ENCODE measurements around the gene DENND1B.
"Not testable (repeated sequence)": the region's sequence is repeated elsewhere in the genome, so short reads cannot be mapped to it uniquely, and the experiment has no call there.

The DENND1B gene

GRCh38 chr1:197706601-197707000 lies 68.7 kb downstream of the DENND1B start:
- H3K27me3 ChIP-seq (ENCODE audit: insufficient read depth, poor library complexity, severe bottlenecking), result no peaks in the 10 kb centered on the region
- H3K27ac ChIP-seq (ENCODE audit: poor library complexity, severe bottlenecking), result no peak overlapping the region
- H3K4me3 ChIP-seq (ENCODE audit: severe bottlenecking), result no peak overlapping the region
- H3K36me3 ChIP-seq (ENCODE audit: low read depth), result no peaks in the 10 kb centered on the region
- no peak for ATAC-seq (ENCODE audit: low read depth)
- no peak for TF ChIP-seq CTCF (IDR thresholded peaks at IDR 0.05; ENCODE audit: poor library complexity, severe bottlenecking)
- no peak for DNase-seq (ENCODE audit: low spot score)
- H3K9me3 ChIP-seq (ENCODE audit: severe bottlenecking), result no peaks in the 10 kb centered on the region
- H3K4me1 ChIP-seq (ENCODE audit: insufficient read depth, poor library complexity, severe bottlenecking), result peaks cover 5% of the 10 kb centered on the region

GRCh38 chr1:197705941-197706340 lies 69.3 kb downstream of the DENND1B start:
- Histone ChIP-seq H3K4me3 (ENCODE audit: severe bottlenecking) (no peak overlapping the region), H3K9me3 (ENCODE audit: severe bottlenecking) (no peaks in the 10 kb centered on the region), H3K27ac (ENCODE audit: poor library complexity, severe bottlenecking) (no peak overlapping the region), H3K27me3 (ENCODE audit: insufficient read depth, poor library complexity, severe bottlenecking) (no peaks in the 10 kb centered on the region), H3K4me1 (ENCODE audit: insufficient read depth, poor library complexity, severe bottlenecking) (peaks cover 5% of the 10 kb centered on the region), H3K36me3 (ENCODE audit: low read depth) (no peaks in the 10 kb centered on the region)
- no peak for ATAC-seq (ENCODE audit: low read depth)
- DNase-seq (ENCODE audit: low spot score), result no peak
- TF ChIP-seq CTCF (IDR thresholded peaks at IDR 0.05; ENCODE audit: poor library complexity, severe bottlenecking), result no peak

- H3K27ac ChIP-seq (ENCODE audit: poor library complexity, severe bottlenecking); DNase-seq (ENCODE audit: low spot score); H3K9me3 ChIP-seq (ENCODE audit: severe bottlenecking); H3K27me3 ChIP-seq (ENCODE audit: insufficient read depth, poor library complexity, severe bottlenecking); ATAC-seq (ENCODE audit: low read depth); H3K4me3 ChIP-seq (ENCODE audit: severe bottlenecking); H3K36me3 ChIP-seq (ENCODE audit: low read depth): not testable (repeated sequence)
- H3K4me1 ChIP-seq (ENCODE audit: insufficient read depth, poor library complexity, severe bottlenecking), result peaks cover 11% of the 10 kb centered on the region
Measured at GRCh38 chr1:197700688-197701087, 74.6 kb downstream of the DENND1B start.

- no peaks in the 10 kb centered on the region for H3K9me3 ChIP-seq (ENCODE audit: severe bottlenecking)
- H3K27ac ChIP-seq (ENCODE audit: poor library complexity, severe bottlenecking), result peak overlapping the region; percentile 54
- H3K4me1 ChIP-seq (ENCODE audit: insufficient read depth, poor library complexity, severe bottlenecking), result peaks cover 24% of the 10 kb centered on the region
- no peak for TF ChIP-seq CTCF (IDR thresholded peaks at IDR 0.05; ENCODE audit: poor library complexity, severe bottlenecking)
- no peaks in the 10 kb centered on the region for H3K36me3 ChIP-seq (ENCODE audit: low read depth)
- H3K27me3 ChIP-seq (ENCODE audit: insufficient read depth, poor library complexity, severe bottlenecking), result no peaks in the 10 kb centered on the region
- no peak for DNase-seq (ENCODE audit: low spot score)
- no peak overlapping the region for H3K4me3 ChIP-seq (ENCODE audit: severe bottlenecking)
- ATAC-seq (ENCODE audit: low read depth), result peak; percentile 90
Measured at GRCh38 chr1:197696372-197696771, 78.9 kb downstream of the DENND1B start.

GRCh38 chr1:197695961-197696360 lies 79.3 kb downstream of the DENND1B start:
- Histone ChIP-seq H3K27me3 (ENCODE audit: insufficient read depth, poor library complexity, severe bottlenecking) (no peaks in the 10 kb centered on the region), H3K4me1 (ENCODE audit: insufficient read depth, poor library complexity, severe bottlenecking) (peaks cover 24% of the 10 kb centered on the region), H3K9me3 (ENCODE audit: severe bottlenecking) (no peaks in the 10 kb centered on the region), H3K36me3 (ENCODE audit: low read depth) (no peaks in the 10 kb centered on the region), H3K27ac (ENCODE audit: poor library complexity, severe bottlenecking) (peak overlapping the region; percentile 54), H3K4me3 (ENCODE audit: severe bottlenecking) (no peak overlapping the region)
- no peak for TF ChIP-seq CTCF (IDR thresholded peaks at IDR 0.05; ENCODE audit: poor library complexity, severe bottlenecking)
- DNase-seq (ENCODE audit: low spot score) (no peak), ATAC-seq (ENCODE audit: low read depth) (no peak)
